Ramos (cell line): Measurements from ENCODE around the gene TAX1BP1.

Experiments
- in situ Hi-C: fragments of 300-500 bp; cut with MboI; formaldehyde crosslinking; loops from one replicate; pipeline ENCODE4 v1.14.3; 2022; ENCODE audit warnings: low sequenced_read_pairs; ENCODE audit not compliant: unreplicated experiment

TAX1BP1 gene

DNA sequence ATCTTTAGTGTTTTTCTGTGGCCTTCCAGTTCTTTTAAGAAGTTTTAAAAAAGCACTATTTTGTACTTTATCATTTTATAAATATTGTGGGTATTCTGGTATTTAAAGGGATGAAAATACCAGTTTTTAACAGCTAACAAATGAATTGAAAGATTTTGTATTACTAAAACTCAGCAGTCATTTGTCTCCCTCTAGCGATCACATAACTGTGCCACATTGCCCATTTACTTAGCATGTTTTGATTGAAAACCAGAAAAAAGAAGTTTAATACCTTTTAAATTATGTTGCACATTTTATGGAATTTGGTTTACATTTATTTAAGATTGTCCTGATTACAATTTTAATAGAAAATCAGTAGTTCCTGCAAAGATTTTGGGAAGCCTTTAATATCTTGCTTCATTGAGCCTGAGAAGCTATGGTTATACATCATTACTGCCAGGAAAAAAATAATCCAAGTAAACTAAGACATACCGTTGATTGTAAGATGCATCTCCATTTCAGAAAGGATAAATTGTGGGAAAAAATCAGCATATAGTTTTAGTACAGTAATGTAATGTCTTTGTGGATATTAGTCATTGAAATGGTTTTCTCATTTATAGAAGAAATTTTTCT, 34.9 kb downstream of the TAX1BP1 start:
- in situ Hi-C loops, result no loop called here

DNA sequence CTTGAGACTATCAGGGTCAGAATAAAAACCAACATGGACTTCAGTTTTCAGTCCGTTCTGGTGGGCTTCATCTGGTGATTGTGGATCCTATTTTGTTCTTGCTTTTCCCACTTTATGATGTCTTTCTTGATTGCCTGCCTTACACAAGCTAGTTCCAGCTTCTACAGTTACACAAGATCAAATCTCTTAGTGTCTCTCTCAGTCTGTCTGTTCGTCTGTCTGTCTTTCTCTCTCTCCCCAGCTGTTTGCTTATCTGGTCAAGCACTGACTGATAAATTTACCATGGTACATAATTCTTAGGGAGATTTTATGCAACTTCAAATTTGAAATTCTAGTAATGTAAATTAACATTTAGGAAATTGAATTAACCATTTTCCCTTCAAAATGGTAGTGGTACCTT, 35.8 kb downstream of the TAX1BP1 start:
- in situ Hi-C loops, result no loop called here

DNA sequence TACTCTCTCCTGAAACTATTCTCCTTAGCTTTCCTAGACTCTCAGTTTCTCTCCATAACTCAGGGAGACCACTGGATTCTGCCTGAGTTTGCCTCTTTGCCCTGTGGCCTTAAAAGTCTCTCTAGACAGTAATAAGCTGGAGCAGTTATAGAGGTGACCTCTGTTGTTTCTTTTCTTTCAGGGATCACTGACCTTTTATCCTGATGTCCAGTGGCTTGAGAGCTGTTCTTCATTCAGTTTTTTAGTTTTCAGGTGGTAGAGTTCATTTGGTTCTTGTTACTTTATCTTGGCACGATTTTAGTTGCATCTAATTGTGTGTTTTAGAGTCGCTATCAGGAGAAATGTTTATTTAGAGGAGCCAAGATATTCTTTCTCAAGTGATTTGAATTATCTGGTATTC, 37.7 kb downstream of the TAX1BP1 start:
- in situ Hi-C loops, result no loop called here

DNA sequence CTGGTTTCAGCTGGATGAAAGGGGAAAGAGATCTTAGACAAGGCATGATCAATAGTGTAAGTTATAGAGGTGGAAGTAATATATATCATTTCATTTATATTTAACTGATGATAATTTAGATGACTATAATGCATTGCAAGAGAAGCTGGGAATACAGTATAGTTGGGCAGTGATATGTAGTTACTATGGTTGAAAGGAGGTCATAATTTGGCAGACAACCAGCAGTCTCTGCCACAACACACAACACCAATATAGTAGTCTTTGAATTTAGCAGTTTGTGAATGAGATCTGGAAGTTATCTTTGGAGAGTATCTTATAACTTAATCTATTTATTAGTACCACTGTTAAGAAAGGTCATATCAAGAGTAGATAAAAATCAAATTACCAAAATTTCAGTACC, 39.9 kb downstream of the TAX1BP1 start:
- in situ Hi-C loops, result no loop called here

DNA sequence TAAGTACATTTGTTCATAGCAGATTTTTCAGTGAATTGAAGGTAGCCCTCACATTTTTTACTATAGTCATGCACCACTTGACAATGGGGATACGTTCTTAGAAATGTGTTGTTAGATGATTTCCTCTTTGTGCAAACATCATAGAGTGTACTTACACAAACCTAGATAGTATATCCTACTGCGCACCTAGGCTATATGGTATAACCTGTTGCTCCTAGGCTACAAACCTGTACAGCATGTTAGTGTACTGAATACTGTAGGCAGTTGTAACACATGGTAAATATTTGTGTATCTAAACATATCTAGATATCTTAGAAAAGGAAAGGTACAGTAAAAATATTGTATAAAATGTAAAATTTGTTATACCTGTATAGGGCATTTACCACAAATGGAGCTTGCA, 41.2 kb downstream of the TAX1BP1 start:
- in situ Hi-C loops, result no loop called here

DNA sequence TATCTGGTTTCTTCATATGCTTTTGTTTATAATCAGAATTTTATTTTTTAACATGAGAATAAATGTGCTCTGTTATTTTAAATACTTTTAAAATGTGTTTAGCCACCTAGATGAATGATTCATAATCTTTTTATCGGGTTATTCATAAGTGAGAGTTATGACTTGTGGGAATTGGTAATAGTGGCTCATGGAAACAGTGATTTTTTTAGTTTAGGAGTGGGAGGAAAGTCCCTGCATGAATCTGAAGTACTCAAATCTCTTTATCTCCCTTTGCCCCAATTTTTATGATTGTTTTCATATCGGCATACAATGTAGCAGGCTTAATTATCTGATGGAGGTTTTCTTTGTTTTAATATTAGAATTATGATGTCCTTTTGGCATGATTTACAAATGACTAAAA, 42.9 kb downstream of the TAX1BP1 start:
- in situ Hi-C loops, result no loop called here

DNA sequence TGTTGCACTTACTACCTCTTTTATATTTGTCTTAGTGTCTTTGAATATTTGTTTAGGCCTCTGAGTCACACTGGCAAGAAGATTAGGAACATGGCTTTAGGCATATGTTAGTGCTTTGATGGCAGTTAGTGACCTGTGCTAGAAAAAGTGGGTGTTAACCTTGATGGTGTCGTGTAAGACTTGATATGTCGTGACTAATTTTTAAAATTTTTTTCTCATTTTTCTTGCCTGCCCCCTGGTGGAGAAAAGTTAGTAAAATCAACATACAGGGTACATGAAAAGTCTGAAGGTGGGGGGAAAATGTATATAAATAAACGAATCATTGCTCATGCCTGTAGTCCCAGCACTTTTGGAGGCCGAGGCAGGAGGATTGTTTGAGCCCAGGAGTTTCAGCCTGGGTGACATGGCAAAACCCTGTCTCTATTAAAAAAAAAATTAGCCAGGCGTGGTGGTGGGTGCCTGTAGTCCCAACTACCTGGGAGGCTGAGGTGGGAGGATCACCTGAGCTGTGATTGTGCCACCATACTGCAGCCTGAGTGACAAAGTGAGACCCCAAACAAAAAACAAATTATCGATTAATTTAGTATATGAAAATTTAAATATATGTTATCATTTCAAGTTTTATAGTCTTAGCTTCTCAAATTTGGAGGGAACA, 44.6 kb downstream of the TAX1BP1 start:
- in situ Hi-C loops, result no loop called here

DNA sequence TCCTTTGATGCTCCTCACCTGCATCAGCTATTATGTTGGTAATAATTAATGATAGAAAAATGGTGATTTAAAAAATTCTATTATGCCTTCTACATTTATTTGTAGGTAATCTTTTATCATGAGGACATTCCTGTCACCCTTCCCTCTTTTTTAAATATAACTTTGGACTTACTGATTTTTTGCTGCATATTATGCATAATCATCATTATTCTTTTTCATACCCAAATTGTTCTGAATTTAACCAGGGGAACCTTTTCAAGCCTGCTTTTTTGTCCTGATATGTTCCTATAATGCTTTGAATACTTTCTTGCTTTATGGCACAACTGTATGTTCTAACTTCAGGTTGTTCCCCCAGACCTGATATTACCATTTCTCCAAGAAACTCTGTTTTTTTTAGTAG, 48.5 kb downstream of the TAX1BP1 start:
- in situ Hi-C loops, result no loop called here

DNA sequence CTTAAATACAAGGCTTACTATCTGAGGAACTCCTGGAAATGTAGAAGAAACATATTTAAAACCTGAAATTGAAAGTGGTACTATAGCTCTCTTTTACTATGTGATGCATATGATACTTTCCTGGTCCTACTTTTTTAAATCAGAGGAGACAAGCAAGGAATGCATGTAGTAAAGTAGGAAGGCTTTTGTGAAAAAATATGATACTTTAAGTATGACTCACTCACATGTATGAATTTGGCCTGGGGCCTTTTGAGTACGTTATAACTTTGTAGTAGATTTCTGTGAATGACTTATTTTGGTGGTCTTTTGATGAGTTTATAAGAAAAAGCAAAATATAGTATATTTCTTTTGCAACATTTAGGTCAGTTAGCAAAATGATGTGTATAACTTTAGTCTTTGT, 53.8 kb downstream of the TAX1BP1 start:
- in situ Hi-C loops, result no loop called here

DNA sequence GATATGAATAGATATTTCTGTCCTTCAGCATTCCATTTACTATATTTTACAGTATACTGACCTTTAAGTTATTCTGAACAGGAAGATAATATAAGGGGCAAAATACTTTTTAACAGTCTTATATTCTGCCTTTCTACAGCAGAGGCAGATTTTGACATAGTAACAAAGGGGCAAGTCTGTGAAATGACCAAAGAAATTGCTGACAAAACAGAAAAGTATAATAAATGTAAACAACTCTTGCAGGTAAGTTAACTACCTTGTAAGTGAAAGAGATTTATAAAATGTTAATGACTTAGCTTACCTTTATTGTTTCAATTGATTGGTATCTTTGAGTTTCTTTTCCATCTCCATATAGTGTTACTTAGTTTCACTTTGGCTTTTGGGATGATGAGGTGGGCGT, 56.0 kb downstream of the TAX1BP1 start:
- in situ Hi-C loops, result no loop called here

DNA sequence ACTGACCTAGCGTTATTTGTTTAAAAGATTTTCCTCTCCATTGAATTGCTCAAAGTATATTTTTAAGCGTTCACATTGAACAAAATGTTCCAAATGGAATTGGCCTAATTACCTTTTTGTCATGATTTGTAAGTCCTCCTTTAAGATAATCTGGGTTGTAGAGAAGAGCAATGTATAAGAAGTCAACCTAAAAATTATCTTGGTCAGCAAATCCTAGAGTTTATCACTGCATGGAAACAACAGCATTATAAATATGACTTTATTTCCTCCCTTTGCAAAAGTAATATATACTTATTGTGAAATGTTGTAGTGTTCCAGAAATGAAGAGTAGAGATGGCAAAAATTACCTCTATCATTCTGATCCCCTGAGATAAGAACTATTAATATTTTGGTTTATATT, 59.2 kb downstream of the TAX1BP1 start:
- in situ Hi-C loops, result no loop called here

DNA sequence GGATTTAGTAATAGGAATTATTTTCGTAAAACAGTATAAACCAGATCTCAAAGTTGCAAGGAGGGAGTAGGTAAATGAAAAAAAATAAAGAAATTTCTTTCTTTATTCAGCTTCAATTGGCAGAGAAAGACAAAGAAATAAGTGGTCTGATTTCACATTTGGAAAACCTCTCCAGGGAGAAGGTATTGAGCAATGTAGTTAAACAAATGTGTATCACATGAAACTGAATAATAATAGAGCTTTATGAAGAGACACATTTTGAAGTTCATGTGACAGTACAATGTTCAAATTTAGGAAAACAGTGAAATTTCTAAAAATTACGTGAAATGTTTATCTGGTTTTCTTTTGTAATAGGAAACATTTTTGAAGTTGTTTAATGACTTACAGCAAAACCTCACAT, 63.0 kb downstream of the TAX1BP1 start:
- in situ Hi-C loops, result loop anchor here (25.0 kb wide), 1 partner anchor 591 kb away; the partner anchor contains the start of gene HOXA13

DNA sequence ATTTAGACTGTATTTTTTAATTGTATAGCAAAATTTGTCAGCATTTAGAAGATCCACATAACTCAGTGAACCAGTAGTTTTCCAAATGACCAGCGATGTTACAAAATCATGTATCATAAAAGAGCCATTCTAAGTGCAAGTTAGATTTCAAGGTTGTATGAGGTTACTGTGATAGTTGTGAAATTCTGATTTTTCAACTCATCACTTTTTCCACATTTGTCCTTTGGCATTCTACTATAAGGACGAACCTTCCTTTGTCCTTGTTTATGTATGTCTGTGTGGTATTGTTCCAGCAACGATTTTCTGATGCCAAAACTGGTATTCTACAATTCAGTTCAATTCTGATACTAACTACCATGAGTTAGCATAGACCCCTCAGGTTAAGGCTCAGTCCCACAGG, 64.2 kb downstream of the TAX1BP1 start:
- in situ Hi-C loops, result loop anchor here (25.0 kb wide), 1 partner anchor 592 kb away; the partner anchor contains the start of gene HOXA13

DNA sequence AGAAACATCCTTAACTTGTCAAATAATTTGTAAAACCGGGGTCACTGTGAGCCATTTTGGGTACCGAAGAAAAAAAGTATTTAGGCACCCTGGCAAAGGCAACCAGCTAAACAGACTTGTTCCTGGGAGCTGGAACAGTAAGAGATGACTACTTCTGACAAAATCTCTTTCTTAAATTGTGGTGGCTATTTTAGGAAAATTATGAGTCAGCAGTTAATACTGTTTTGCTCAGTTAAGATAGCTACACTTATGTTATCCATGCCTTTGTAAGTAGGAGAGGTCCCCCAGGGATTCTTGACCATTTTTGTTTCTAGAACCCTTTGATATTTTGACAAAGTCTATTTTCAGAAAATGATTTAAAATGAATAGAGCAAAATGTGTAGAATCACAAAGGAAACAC, 68.7 kb downstream of the TAX1BP1 start:
- in situ Hi-C loops, result loop anchor here (25.0 kb wide), 1 partner anchor 596 kb away; the partner anchor contains the start of gene HOXA13

DNA sequence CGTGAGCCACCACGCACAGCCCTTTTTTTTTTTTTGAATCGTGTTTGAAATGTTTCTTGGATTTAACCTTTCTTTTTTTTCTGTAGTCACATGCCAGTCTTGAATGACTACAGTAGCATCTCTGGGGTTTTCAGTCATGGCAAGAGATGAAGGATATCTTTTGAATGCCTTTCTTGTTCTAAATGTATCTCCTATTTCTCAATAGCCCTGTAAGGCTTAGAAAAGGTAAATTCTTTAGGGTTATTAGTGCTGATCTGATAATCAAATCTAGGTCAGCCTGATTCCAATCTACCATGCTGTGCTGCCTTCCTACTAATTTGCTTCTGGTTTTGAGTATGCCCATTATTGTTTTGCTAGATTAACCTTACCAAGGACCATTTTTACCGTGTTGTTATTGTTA, 70.2 kb downstream of the TAX1BP1 start:
- in situ Hi-C loops, result loop anchor here (25.0 kb wide), 1 partner anchor 598 kb away; the partner anchor contains the start of gene HOXA13

DNA sequence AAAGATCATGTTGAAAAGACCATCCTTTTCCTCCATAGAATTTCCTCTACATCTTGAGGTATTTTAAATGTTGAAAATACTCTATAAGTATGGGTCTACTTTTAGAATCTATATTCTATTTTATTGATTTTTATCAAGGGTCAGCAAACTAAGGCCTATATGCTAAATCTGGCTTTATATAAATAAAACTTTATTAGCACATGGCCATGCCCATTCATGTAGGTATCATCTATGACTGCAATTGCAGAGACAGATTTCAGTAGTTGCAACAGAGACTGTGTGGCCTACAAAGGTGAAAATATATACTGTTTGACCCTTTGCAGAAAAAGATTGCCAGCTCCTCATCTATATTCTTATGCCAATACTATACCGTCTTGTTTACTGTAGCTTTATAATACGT, 72.7 kb downstream of the TAX1BP1 start:
- in situ Hi-C loops, result loop anchor here (25.0 kb wide), 1 partner anchor 600 kb away; the partner anchor contains the start of gene HOXA13

DNA sequence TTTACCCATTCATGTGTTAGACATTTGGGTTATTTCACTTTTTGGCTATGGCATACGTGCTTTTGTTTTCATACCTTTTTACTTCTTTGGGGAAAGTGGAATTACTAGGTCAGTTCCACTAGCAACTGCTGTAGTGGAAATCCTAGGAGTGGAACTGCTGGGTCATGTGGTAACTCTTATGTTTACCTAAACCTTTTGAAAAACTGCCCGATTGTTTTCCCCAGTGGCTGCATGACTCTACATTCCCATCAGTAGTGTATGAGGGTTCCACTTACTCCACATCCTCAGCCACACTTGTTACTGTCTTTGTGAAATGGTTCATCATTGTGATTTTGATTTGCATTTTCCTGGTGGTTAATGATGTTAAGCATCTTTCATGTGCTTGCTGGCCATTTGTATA, 82.3 kb downstream of the TAX1BP1 start:
- in situ Hi-C loops, result loop anchor here (25.0 kb wide), 1 partner anchor 610 kb away; the partner anchor contains the start of gene HOXA13

DNA sequence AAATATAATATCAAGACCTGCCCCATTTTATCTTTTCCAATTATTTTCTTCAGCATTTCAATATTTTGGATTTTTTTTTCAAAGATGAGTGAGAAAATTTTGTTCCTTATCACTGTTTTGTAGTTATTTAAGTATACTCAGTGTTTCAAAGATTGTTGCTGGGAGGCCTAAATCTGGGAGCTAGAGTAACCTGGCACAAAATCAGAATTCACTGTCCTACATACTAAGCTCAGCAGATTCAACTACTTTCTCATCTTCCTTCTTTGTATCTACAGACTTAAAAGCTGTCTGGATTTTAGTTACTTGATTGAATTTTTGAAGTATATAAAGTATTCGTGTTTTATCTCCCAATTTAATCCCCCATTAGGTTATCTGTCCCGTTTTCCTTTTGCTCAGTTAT, 85.9 kb downstream of the TAX1BP1 start:
- in situ Hi-C loops, result no loop called here

DNA sequence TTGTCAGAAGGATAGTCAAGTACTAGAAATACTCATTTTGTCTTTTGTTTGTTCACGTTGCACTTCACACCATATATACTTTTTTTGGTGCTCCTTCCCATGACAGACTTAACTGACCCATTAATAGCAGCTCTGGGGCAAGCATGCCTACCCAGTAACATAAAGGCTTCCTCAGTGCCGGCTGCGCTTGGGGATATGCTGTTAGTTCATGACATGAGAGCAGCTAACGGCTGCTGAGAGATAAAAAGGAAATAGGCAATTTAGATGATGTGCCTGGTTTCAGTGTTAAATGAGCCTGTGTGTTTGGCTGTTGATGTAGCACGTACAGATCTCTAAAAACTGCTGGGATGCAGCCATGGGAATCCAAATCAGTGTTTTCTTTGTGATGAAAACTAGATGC, 86.4 kb downstream of the TAX1BP1 start:
- in situ Hi-C loops, result no loop called here

DNA sequence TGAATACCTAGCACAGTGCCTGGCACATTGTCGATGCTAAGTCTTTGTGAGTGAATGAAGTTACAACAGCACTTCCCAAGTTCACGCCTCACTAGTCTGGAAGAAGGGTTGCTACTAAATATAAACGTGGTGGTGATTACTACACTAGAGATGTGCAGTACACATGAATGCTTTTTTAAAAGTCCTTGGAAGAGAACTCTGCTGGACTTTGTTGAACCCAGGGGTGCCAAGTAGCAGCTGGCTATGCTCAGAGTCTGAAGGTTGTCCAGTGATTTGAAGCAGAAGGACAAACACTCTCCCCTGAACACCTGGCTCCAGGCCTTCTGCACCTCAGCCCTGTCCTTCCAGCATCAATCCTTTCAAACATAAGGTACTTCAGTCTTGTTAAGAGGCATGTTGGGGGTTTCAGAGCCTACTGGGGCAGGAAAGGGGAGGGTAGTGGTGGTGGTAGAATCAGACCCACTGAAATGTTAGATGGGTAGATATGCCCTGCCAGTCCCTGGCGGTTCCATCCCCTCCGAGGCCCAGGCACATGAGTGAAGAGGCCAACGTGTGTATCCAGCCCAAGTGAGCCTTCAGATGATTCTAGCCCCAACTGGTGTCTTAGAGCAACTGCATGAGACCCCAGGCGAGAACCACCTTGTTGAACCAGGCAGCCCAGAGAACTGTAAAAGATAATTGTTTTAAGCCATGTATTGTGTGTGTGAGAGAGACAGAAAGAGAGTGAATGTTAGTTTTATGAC, 94.4 kb downstream of the TAX1BP1 start:
- in situ Hi-C loops, result no loop called here

DNA sequence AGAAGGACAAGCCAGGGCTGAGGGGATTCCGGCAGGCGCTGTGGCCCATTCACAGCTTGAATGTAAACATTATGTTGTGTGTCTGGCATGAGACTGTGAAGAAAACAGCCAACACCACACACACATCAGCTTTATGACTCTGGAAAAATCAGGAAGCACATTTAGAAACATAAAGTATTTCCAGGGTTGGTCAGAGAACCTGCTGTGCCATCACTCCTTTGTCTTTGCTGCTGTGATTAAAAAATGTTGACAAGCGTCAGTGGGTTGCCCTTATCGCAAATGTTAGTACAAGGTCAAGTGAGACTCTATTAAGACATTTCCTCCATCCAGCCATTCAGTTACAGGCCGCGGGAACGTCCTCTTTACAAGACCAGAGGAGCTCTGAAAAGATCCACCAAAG, 95.4 kb downstream of the TAX1BP1 start:
- in situ Hi-C loops, result no loop called here
